ENCODE results near the gene PSD2.

DNA sequence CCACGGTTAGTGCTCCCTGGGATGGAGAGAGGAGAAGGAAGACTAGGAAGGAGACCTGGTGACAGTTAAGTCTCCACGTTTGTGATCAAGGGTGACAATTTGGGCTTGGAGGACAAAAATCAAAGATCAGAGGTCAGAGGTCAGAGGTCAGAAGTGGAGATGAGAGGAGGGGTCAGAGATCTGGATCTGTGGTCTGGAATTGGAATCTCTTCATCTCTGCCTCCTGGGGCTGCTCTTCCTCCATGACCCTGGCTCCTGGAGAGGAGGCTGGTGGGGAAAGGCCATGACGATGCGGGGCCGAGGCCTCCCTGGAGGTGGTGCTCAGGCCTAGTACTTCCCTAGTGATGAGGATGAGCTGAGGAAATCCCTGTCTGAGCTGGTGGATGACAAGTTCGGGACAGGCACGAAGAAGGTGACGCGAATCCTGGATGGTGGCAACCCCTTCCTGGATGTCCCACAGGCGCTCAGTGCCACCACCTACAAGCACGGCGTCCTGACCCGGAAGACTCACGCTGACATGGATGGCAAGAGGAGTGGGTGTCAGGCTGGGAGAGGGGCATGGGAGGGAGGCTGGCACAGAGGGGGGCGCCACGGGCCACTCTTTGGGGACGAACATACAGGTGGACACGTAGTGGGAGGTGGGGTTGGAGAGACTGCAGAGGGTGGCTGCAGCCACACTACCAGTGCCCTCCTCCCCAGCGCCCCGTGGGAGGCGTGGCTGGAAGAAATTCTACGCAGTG is 41.0 kb downstream of the PSD2 start:
- TF ChIP-seq POLR2A (IDR thresholded peaks at IDR 0.05) (no peak), POLR2AphosphoS5 (IDR thresholded peaks at IDR 0.05) (no peak)
- TF ChIP-seq, protein P1, sequence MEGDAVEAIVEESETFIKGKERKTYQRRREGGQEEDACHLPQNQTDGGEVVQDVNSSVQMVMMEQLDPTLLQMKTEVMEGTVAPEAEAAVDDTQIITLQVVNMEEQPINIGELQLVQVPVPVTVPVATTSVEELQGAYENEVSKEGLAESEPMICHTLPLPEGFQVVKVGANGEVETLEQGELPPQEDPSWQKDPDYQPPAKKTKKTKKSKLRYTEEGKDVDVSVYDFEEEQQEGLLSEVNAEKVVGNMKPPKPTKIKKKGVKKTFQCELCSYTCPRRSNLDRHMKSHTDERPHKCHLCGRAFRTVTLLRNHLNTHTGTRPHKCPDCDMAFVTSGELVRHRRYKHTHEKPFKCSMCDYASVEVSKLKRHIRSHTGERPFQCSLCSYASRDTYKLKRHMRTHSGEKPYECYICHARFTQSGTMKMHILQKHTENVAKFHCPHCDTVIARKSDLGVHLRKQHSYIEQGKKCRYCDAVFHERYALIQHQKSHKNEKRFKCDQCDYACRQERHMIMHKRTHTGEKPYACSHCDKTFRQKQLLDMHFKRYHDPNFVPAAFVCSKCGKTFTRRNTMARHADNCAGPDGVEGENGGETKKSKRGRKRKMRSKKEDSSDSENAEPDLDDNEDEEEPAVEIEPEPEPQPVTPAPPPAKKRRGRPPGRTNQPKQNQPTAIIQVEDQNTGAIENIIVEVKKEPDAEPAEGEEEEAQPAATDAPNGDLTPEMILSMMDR (IDR thresholded peaks at IDR 0.05), result no peak

Measured in sigmoid colon (tissue), 4 donors.